Measurements from ENCODE around the gene MAP1LC3B2.

The MAP1LC3B2 gene

DNA sequence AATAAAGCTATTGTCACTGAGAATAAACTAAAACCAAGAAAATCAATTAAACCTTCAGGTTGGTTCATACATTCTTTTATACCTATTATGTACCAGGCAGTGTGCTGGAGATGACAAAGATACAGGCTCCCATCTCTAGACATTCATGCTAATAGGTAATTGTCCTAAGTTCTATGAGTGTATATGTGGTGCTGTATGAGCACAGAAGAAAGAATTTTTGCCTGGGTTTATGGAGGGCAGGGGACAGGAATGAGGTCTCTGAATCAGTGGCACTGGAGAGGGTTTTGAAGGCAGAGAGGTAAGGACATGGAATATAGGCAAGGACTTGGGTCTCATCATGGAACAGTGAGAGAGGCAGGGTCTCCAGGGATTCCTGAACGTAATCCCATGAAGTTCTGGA lies 38.7 kb downstream of the MAP1LC3B2 start:
- DNase-seq = no peak

- DNase-seq = no peak
These were observed 39.4 kb downstream of the MAP1LC3B2 start for GRCh38 chr12:116598311-116599284.

DNA sequence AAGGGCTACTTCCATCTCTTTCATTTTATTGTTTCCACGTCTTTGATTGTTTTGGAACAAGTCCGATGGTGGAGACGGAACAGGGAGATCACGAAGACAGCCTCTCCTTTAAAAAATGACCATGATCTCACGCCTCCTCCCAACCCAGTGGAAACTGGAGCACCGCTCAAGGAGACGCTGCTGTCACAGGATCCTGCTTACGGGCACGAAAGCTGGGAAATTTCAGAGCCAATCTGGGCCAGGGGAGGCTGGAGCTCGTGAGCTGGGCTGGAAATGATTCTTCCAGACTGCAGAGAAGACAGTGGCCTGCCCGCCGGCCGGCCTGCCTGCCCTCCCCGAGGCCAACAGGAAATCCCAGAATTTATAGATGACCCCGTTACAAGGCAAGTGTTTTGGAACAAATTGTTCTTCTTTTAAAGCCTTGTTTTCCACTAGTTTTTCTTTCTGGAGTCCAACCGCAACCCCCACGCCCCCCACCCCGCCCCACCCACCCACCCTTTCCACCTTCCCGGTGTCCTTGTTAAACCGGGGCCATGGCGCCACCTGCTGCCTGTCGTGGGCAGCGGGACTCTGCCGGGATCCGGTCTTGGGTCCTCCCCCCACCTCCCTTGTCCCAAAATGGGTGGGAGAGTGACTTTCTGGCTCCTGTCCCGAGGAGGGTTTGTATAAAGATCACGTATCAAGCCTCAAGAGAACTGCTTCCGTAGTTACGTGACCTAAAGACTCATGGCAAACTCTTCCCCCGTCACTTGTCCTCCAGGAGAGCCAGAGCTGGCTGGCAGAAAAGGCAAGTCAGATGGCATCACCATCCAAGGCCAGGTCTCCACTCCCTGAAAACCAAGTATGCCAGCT lies 40.3 kb downstream of the MAP1LC3B2 start:
- no peak for DNase-seq

- no peak for DNase-seq
These were observed 42.1 kb downstream of the MAP1LC3B2 start for GRCh38 chr12:116600959-116601918.

DNA sequence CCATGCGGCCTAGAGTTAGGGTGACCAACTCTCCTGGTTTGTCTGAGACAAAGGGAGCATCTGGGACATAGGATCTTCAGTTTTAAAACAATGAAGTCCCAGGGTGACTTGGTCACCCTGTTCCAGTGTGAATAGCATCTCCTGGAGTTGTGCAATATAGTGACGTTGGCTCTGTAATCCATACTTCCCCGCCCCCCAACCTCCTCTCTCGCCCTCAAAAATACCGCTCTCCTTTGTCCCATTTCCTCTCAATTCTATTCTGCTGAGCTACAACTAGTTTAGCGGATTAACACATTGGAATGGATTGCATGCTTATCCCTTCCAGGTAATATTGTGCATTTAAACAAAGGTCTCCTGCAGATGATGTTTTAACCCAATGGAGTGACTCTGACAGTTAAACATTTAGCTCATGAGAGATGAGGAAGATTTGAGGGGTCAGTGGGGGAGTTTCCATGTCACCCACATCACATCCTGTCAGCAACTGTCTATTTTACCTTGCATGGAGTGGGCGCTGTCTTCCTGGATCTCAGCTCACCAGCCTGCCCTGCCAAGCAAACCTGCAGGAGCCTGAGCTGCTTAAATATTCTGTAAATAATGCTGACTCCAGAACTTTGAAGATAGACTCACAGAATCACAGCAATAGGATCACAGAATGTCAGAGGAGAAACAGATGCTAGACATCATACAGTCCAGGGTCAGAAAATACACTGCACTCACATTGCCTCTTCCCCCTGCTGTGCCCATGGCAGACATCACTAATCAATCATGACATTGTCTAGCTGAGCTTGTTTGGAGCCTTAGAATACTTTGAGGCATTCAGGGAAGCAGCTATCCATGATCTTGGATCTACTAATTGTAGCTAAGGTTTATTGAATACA lies 43.0 kb downstream of the MAP1LC3B2 start:
- DNase-seq = no peak

GRCh38 chr12:116603546-116604177 lies 44.5 kb downstream of the MAP1LC3B2 start:
- no peak for DNase-seq

DNA sequence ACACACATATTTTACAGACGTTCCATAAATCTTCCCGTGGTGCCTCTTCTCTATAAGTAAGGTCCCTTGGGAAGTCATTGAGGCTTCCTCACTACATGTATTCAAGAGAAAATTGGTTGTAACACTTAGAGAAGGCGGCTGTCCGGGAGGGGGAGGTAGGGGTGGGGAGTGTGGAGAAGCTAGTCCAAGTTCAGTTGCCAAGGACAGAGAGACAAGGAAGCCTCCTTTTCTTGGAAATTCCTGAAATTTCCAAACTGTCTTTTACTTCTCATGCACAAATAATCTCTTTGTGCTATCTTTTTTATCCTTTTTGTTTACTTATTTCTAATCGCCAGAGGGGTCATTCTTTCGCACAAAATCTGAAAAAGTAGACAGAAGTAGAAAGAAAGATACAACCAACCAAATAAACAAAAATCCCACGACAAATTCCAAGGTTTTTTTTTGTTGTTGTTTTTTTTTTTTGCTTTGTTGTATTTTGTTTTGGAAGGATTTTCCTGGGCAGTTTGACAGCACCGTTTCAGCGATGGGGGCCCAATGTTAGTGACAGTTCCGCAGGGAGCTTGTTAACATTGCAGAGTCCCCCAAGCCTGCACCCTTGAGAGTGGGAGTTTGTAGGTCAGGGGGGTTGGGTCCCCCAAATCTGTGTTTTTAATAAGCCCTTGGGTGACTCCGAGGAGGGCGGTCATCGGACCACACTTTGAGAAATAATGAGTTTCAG lies 45.2 kb downstream of the MAP1LC3B2 start:
- DNase-seq = no peak

DNA sequence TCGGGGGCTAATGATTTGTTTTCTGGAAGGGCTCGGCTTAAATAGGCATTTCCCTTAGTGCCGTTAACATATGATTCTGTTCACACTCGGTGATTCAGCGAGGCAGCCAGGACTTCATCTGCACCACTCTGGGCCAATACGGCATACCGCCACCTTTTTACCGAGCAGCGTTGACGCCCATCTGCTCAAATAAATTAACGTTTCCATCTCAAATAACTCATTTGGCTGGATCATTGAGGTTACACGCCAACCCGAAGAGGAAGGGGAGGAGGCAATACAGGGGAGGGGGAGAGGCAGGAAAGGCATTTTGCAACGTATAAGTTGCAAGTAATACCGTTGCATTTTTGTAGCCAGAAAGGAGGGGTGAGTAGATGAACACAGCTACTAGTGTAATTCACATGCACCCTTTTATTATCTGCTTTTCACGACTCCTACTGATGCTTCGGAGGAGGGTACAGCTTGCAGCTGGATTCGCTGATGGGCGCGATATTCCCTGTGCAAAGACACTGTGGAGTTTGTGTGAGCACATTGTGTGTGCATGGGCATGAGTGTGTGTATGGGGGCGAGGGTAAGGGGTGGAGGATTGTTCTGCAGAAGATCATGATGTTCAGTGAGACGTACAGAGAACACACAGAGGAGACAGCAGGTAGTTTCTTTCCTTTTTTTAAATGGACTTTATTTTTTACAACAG lies 45.9 kb downstream of the MAP1LC3B2 start:
- DNase-seq = no peak

DNA sequence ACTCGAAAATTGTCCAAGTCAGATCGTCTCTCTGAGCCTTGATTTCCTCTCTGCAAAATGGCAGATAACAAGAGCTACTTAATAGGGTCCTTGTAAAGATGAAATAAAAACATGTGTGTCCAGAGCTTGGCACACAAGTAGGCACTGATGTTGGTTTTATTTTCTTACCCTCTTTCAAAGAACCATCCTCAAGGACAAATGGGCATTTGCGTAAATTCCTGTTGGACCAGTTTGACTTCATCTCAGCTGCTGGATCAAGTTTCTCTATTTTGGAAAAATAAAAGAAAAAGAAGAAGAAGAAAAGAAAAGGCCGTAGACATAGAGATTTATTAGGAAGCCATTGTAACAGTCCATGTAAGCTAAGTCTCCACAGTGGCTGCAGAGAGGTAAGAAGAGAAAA lies 47.2 kb downstream of the MAP1LC3B2 start:
- no peak for DNase-seq

GRCh38 chr12:116607039-116607438 lies 47.9 kb downstream of the MAP1LC3B2 start:
- DNase-seq = no peak

DNA sequence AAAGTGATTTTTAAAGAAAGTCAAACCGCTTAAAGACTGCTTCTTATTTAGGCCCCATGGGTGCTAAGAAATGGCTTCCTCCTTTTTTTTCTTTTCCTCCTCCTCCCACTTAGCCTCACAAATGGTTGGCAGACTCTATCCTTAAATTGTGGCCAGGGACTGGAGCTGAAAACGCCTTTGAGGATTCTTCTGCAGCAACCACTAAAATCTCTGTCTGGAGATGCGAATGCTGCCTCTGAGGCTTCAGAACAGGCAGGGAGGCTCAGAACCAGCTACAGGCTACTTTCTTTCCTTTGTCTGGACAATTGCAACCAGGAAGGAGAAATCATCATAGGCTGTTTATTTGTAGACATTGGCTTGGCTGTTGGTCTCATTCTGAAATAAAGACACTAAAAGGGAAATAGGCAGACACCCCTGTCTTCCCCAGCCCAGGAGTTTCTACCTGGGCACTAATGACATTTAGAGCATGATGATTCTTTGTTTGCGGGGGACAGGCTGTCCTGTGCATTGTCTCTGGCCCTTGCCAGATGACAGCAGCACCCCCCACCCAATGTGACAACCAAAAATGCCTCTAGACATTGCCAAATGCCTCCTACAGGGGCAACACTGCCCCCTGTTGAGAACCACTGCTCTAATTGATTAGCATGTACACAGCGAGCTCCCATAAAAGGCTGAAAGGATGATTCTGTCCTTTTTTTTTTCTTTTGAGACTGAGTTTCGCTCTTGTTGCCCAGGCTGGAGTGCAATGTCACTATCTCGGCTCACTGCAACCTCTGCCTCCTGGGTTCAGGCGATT lies 50.3 kb downstream of the MAP1LC3B2 start:
- no peak for DNase-seq

GRCh38 chr12:116610971-116611541 lies 51.9 kb downstream of the MAP1LC3B2 start:
- DNase-seq = no peak

- no peak for DNase-seq
These were observed 53.3 kb downstream of the MAP1LC3B2 start for GRCh38 chr12:116612436-116612835.

GRCh38 chr12:116613256-116613655 lies 54.1 kb downstream of the MAP1LC3B2 start:
- no peak for DNase-seq

- DNase-seq = no peak
These were observed 55.2 kb downstream of the MAP1LC3B2 start for GRCh38 chr12:116614194-116614915.

DNA sequence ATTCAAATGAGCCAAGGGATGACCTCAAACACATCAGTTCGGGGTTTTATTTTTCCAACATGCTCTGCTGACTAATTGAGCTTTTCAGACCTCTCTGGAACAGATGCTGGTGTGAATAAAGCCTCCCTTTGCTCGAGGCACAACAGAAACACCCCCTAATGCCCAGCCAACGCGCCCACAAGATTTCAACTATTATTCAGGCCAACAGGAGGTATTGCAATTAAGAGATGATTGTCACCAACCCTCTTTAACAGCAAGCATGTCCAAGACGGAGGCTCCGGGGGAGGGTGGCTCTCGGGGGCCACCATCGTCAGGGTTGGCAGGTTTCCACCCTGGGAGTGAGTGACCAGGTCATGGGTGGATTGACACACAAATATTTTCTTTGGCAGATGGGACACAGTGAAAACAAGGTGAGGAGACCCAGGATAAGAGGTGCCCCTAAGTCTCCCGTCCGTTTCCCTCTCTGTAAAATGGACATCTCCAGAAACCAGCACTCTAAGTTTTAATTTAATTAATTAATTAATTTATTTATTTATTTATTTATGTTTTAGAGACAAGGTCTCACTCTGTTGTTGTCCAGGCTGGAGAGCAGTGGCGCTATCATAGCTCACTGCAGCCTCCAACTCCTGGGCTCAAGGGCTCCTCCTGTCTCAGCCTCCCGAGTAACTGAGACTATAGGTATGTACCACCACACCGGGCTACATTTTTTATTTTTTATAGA lies 56.1 kb downstream of the MAP1LC3B2 start:
- no peak for DNase-seq
